BLaER1 treated with 17β-estradiol and CSF1 and Interleukin-3, amounts not matched to agents 10 nM and 100 nM (cell line): ENCODE measurements around the gene FGF4.

Experiments
- H3K27ac ChIP-seq, 11 experiments: shearing (Covaris generic); formaldehyde crosslinking; 2 replicates each; pipeline ENCODE4 v1.8.1; 2022
- H3K27me3 ChIP-seq, 11 experiments: shearing (Covaris generic); formaldehyde crosslinking; 2 replicates each; pipeline ENCODE4 v1.8.1; 2022
- H3K36me3 ChIP-seq, 11 experiments: shearing (Covaris generic); formaldehyde crosslinking; 2 replicates each; pipeline ENCODE4 v1.8.1; 2022
- H3K4me1 ChIP-seq, 10 experiments: shearing (Covaris generic); formaldehyde crosslinking; 2 replicates each; pipeline ENCODE4 v1.8.1; 2022
- H3K4me2 ChIP-seq, 11 experiments: shearing (Covaris generic); formaldehyde crosslinking; 2 replicates each; pipeline ENCODE4 v1.8.1; 2022
- H3K4me3 ChIP-seq, 10 experiments: shearing (Covaris generic); formaldehyde crosslinking; 2 replicates each; pipeline ENCODE4 v1.8.1; 2022
- H3K9ac ChIP-seq, 11 experiments: shearing (Covaris generic); formaldehyde crosslinking; 2 replicates each; pipeline ENCODE4 v1.8.1; 2022
- H3K9me3 ChIP-seq, 11 experiments: shearing (Covaris generic); formaldehyde crosslinking; replicated peaks in 1 of 11; 2 replicates each; pipeline ENCODE4 v1.8.1; 2022
- H4K20me1 ChIP-seq, 11 experiments: shearing (Covaris generic); formaldehyde crosslinking; 2 replicates each; pipeline ENCODE4 v1.8.1; 2022
- Cebpa-rat ChIP-seq, 11 experiments: shearing (Covaris generic); IDR thresholded peaks; 2 replicates each; pipeline ENCODE4 v1.8.1; 2022

Gene FGF4

DNA sequence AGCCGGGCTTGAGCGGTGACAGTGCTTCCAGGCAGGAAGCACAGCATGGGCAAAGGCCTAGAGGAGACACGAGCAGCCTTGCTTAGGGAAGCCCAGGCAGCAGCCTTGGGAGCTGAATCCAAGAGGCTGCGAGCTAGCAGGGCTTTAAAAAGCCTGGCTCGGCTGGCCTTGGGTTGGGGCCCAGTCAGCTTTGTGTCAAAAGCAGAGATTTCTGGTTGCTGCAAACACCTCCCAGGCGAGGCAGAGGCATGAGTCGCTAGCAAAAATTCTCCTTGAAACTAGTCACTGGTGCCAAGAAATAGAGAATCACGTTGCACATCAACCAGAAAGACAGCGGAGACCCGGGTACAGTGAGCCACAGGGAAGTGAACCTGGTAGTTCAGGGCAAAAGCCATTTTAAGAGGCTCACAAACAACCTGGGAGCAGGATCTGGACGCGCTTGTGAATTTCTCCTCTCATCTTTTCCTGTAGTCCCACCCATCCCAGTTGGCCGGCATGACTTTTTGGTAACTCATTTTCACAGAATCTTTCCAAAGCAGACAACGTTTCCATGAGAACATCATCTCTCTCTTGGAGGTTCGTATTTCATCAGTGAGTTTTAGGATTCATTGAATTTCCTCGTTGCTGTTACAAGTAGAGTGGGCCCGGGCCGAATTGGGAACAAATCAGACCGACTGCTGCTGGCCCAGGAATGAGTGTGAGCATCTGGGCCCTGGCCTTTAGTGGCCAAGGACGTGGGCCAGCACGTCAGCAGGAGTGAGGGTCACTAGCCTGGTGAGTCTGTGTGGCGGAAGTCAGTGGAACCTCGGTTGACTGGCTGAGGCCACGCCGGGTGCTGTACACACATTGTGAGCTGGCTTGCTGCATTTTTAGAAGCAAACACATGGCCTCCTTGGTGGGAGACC is 16.4 kb upstream of the FGF4 start:
- no peak overlapping the region for H3K9ac ChIP-seq
- H3K4me2 ChIP-seq = no peak overlapping the region
- no peak overlapping the region for H3K4me3 ChIP-seq
- no peak overlapping the region for H3K27ac ChIP-seq
- H3K27me3 ChIP-seq = no peaks in the 10 kb centered on the region
- H3K4me1 ChIP-seq = peaks cover 0 to 10% (median 8%) of the 10 kb centered on the region in 10 experiments; a peak in 12 of 20 replicates
- no peak for TF ChIP-seq Cebpa-rat (IDR thresholded peaks at IDR 0.05)
- no peaks in the 10 kb centered on the region for H3K9me3 ChIP-seq
- H4K20me1 ChIP-seq = peaks cover 0 to 9% (median 0%) of the 10 kb centered on the region in 11 experiments; a peak in 3 of 22 replicates
- no peaks in the 10 kb centered on the region for H3K36me3 ChIP-seq

- Histone ChIP-seq H3K4me3 (no peak overlapping the region), H3K9ac (no peak overlapping the region), H4K20me1 (peaks cover 0 to 9% (median 0%) of the 10 kb centered on the region in 11 experiments; a peak in 3 of 22 replicates), H3K27me3 (no peaks in the 10 kb centered on the region), H3K4me1 (peaks cover 0 to 10% (median 8%) of the 10 kb centered on the region in 10 experiments; a peak in 12 of 20 replicates), H3K4me2 (no peak overlapping the region), H3K27ac (no peak overlapping the region), H3K9me3 (no peaks in the 10 kb centered on the region), H3K36me3 (no peaks in the 10 kb centered on the region)
- TF ChIP-seq Cebpa-rat (IDR thresholded peaks at IDR 0.05) = no peak
Measured at GRCh38 chr11:69788956-69789355, 13.8 kb upstream of the FGF4 start.

DNA sequence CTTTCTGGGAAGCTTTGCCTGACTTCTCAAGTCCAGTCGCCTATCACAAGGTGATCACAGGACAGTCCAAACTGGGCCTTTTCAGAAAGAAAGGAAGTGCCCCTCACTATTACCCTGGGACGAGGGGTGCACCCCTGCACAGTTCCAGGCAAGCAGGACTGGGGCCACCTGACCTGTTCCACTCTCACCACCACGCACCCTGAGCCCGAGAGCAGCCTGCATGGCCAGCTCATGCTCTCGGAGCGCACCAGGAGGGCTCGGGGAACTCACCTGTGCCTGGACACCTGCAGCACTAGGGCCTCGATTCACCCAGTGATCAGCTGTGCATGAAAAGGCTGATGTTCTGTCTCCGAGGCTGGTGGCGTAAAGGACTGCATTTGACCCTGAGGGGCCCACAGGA is 12.8 kb upstream of the FGF4 start:
- Histone ChIP-seq H3K4me3 (no peak overlapping the region), H3K36me3 (no peaks in the 10 kb centered on the region), H3K4me2 (0 out of 22 replicates have a peak overlapping the region, but pooled peaks of 1 of the 11 experiments have one; percentile 18), H4K20me1 (peaks cover 0 to 9% (median 0%) of the 10 kb centered on the region in 11 experiments; a peak in 3 of 22 replicates), H3K9me3 (no peaks in the 10 kb centered on the region), H3K27me3 (no peaks in the 10 kb centered on the region), H3K27ac (no peak overlapping the region), H3K4me1 (peaks cover 0 to 8% (median 7%) of the 10 kb centered on the region in 10 experiments; a peak in 12 of 20 replicates), H3K9ac (no peak overlapping the region)
- TF ChIP-seq Cebpa-rat (IDR thresholded peaks at IDR 0.05) = no peak

DNA sequence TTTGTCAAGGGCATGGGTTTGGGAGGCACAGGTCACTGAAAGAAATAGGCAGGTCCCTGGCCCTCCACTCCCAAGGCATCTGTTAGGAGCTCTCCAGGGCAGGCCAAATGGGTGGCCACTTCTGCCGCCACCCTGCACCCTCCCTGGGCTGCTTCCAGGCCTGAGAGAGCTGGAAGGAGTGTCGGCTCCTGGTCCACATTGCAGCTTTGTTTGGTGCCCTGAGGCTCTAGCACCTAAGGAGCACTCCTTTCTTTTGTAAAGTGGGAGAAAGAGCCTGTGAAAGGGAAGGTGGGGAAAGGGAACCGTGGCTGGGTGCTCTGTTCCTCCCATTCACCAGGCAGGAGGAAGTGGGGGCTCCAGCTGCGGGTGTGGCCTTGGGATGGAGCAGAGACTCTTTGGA is 12.3 kb upstream of the FGF4 start:
- no peaks in the 10 kb centered on the region for H3K36me3 ChIP-seq
- no peaks in the 10 kb centered on the region for H3K27me3 ChIP-seq
- 0 out of 22 replicates have a peak overlapping the region, but pooled peaks of 1 of the 11 experiments have one; percentile 18 for H3K4me2 ChIP-seq
- H4K20me1 ChIP-seq = peaks cover 0 to 4% (median 0%) of the 10 kb centered on the region in 11 experiments; a peak in 3 of 22 replicates
- no peak for TF ChIP-seq Cebpa-rat (IDR thresholded peaks at IDR 0.05)
- H3K27ac ChIP-seq = no peak overlapping the region
- no peak overlapping the region for H3K9ac ChIP-seq
- no peaks in the 10 kb centered on the region for H3K9me3 ChIP-seq
- H3K4me1 ChIP-seq = peaks cover 0 to 5% (median 3%) of the 10 kb centered on the region in 10 experiments; a peak in 12 of 20 replicates
- H3K4me3 ChIP-seq = no peak overlapping the region

DNA sequence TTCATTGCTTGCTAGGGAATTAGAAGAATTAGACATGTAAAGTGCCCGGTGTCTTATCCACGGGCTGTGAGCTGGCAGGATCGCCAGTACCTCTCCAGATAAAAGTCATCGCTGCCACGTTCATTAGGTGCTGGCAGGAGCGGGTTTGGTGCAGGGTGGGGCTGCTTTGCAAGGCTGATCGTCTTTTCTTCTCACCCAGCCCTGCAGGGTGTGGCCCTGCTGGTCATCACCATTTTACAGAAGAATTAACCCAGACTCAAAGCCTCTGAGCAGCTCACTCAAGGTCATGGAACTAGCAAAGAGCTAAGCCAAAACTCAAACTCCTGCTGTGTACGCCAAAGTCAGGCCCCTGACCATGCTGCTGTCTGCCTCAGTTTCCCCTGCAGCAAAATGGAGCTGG is 6.1 kb upstream of the FGF4 start:
- H3K27me3 ChIP-seq = peaks cover 10 to 20% (median 16%) of the 10 kb centered on the region in 11 experiments
- no peaks in the 10 kb centered on the region for H3K4me1 ChIP-seq
- H3K4me2 ChIP-seq = no peak overlapping the region
- no peak overlapping the region for H3K9ac ChIP-seq
- peaks cover 0 to 14% (median 1%) of the 10 kb centered on the region in 11 experiments; a peak in 10 of 22 replicates for H4K20me1 ChIP-seq
- no peaks in the 10 kb centered on the region for H3K36me3 ChIP-seq
- H3K27ac ChIP-seq = no peak overlapping the region
- H3K9me3 ChIP-seq = no peaks in the 10 kb centered on the region
- no peak overlapping the region for H3K4me3 ChIP-seq
- no peak for TF ChIP-seq Cebpa-rat (IDR thresholded peaks at IDR 0.05)

- Histone ChIP-seq H3K36me3 (no peaks in the 10 kb centered on the region), H3K27ac (no peak overlapping the region), H3K9me3 (no peaks in the 10 kb centered on the region), H3K4me1 (peaks cover 4 to 14% (median 11%) of the 10 kb centered on the region in 10 experiments; a peak in 15 of 20 replicates), H3K9ac (no peak overlapping the region), H3K27me3 (peaks cover 35 to 49% (median 44%) of the 10 kb centered on the region in 11 experiments), H3K4me3 (no peak overlapping the region), H4K20me1 (peaks cover 0 to 42% (median 16%) of the 10 kb centered on the region in 11 experiments; a peak in 12 of 22 replicates), H3K4me2 (no peak overlapping the region)
- no peak for TF ChIP-seq Cebpa-rat (IDR thresholded peaks at IDR 0.05)
Measured at GRCh38 chr11:69778373-69778772, 3.2 kb upstream of the FGF4 start.

GRCh38 chr11:69774354-69775162 is 583 bp downstream of the FGF4 start:
- Histone ChIP-seq H3K4me1 (peaks cover 4 to 14% (median 11%) of the 10 kb centered on the region in 10 experiments; a peak in 15 of 20 replicates), H3K36me3 (no peaks in the 10 kb centered on the region), H4K20me1 (peaks cover 0 to 46% (median 16%) of the 10 kb centered on the region in 11 experiments; a peak in 12 of 22 replicates), H3K9ac (no peak overlapping the region), H3K9me3 (no peaks in the 10 kb centered on the region), H3K27me3 (peaks cover 35 to 52% (median 46%) of the 10 kb centered on the region in 11 experiments), H3K4me2 (peak overlapping the region; percentile 75 to 97 (median 89)), H3K4me3 (peak overlapping the region; percentile 42 to 68 (median 52); a peak in 15 of 20 replicates), H3K27ac (no peak overlapping the region)
- no peak for TF ChIP-seq Cebpa-rat (IDR thresholded peaks at IDR 0.05)

- no peaks in the 10 kb centered on the region for H3K9me3 ChIP-seq
- no peak overlapping the region for H3K4me2 ChIP-seq
- no peak for TF ChIP-seq Cebpa-rat (IDR thresholded peaks at IDR 0.05)
- H4K20me1 ChIP-seq = peaks cover 0 to 46% (median 16%) of the 10 kb centered on the region in 11 experiments; a peak in 12 of 22 replicates
- H3K9ac ChIP-seq = no peak overlapping the region
- H3K27ac ChIP-seq = no peak overlapping the region
- peaks cover 4 to 14% (median 11%) of the 10 kb centered on the region in 10 experiments; a peak in 15 of 20 replicates for H3K4me1 ChIP-seq
- no peaks in the 10 kb centered on the region for H3K36me3 ChIP-seq
- no peak overlapping the region for H3K4me3 ChIP-seq
- peaks cover 35 to 52% (median 46%) of the 10 kb centered on the region in 11 experiments for H3K27me3 ChIP-seq
Measured at GRCh38 chr11:69773626-69774353, 1.4 kb downstream of the FGF4 start.
